Gastrocnemius medialis (tissue), 4 donors: ENCODE data around the gene MKI67. TPM values are rescaled to one million over a fixed set of nuclear protein-coding genes. Genes with fewer than 3 reads are reported as not detected.

Experiments used
- ATAC-seq, 2 donors: fragments of 150-250 bp; one replicate each; pipeline ENCODE4 v1.9.1; 2016
- DNase-seq, 2 donors: peaks; one replicate each; pipeline ENCODE4 v3.0.0-alpha.2; 2019
- H3K27ac ChIP-seq, 4 donors: fragments of 200-600 bp; sonication (generic); 1 replicate in 1 of 4; 2 replicates in 3 of 4; pipeline ENCODE4 v1.5.1; 2016 to 2018; ENCODE audit warnings: mild to moderate bottlenecking in 2 of 4, moderate library complexity in 1 of 4
- H3K27me3 ChIP-seq, 3 donors: fragments of 200-600 bp; sonication (generic) in 2 of 3; 1 replicate in 1 of 3; 2 replicates in 2 of 3; pipeline versions ENCODE4 v1.5.1 to v1.6.0; 2016 to 2019; ENCODE audit warnings: mild to moderate bottlenecking in 1 of 3, moderate library complexity in 1 of 3
- H3K36me3 ChIP-seq, 2 donors: fragments of 200-600 bp; sonication (generic) in 1 of 2; one replicate each; pipeline ENCODE4 v1.5.1; 2017 to 2018
- H3K4me1 ChIP-seq, 2 donors: fragments of 200-600 bp; sonication (generic) in 1 of 2; one replicate each; pipeline ENCODE4 v1.5.1; 2016 to 2017; ENCODE audit warnings: mild to moderate bottlenecking in 2 of 2
- H3K4me3 ChIP-seq, 4 donors: fragments of 200-600 bp; sonication (generic) in 3 of 4; 1 replicate in 1 of 4; 2 replicates in 3 of 4; pipeline ENCODE4 v1.5.1; 2016 to 2019; ENCODE audit warnings: mild to moderate bottlenecking in 2 of 4
- H3K9me3 ChIP-seq, 3 donors: fragments of 200-600 bp; sonication (generic) in 2 of 3; 1 replicate in 1 of 3; 2 replicates in 2 of 3; pipeline ENCODE4 v1.5.1; 2016 to 2019
- POLR2A ChIP-seq, 2 donors: fragments of 450-650 bp; IDR thresholded peaks; one replicate each; pipeline ENCODE4 v1.6.1; 2017; ENCODE audit warnings: antibody characterized with exemption in 2 of 2, mild to moderate bottlenecking in 2 of 2, moderate library complexity in 2 of 2
- in situ Hi-C, 4 donors: fragments of 200-750 bp; cut with MboI; loops; one replicate each; pipeline versions ENCODE4 v1.15.0 to v1.8.0; 2017; ENCODE audit warnings: low sequenced_read_pairs in 4 of 4
- intact Hi-C: fragments of 100-400 bp; cut with DNase I; formaldehyde crosslinking; loops from one replicate; pipeline ENCODE4 v1.15.1; 2023; ENCODE audit warnings: low total_unique reads
- total RNA-seq, 4 donors: library from RNA; depleted of rRNA; stranded (reverse); fragments of >200 nt; gene quantifications; one replicate each; pipeline versions ENCODE4 v1.1.0 to v1.2.3, GENCODE V29; 2016
- TF ChIP-seq, protein P1 (sequence below), 5 experiments: fragments of 450-650 bp in 3 of 5; fragments of 200-600 bp in 2 of 5; sonication (generic) in 2 of 5; IDR thresholded peaks in 4 of 5; conservative IDR thresholded peaks in 1 of 5; 1 replicate in 4 of 5; 2 replicates in 1 of 5; pipeline ENCODE4 v1.5.1; 2016 to 2019; ENCODE audit warnings: antibody characterized with exemption in 5 of 5, mild to moderate bottlenecking in 3 of 5, moderate library complexity in 3 of 5

MKI67 gene
- total RNA-seq, 4 donors from 2014 or later, result 0.25 to 1.4 (median 0.65) TPM; not detected in 1

DNA sequence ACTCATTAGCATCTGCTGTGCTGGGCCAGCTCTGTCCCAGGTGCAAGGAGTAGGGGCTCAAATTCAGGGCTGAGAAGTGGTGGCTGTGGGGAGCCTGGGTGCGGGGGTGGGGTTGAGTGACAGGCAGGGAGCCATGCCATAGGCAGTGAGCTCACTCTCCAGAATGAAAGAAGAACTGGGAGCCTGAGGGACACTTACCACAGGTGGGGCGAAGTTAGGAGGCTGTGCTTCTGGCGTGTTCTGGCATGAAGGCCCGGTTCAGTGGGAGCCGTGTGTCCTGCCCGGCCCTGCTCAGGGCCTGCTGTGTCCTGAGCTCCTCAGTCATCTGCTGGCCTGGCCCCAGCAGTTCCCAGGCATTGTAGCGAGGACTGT is 62.5 kb downstream of the MKI67 start:
- Histone ChIP-seq H3K9me3 (no peaks in the 10 kb centered on the region), H3K27me3 (no peaks in the 10 kb centered on the region), H3K27ac (peak overlapping the region; percentile 58 to 67 (median 64)), H3K4me1 (peaks cover 0 to 6% of the 10 kb centered on the region in 2 donors), H3K36me3 (no peaks in the 10 kb centered on the region), H3K4me3 (no peak overlapping the region)
- DNase-seq, result no peak
- TF ChIP-seq, protein P1, sequence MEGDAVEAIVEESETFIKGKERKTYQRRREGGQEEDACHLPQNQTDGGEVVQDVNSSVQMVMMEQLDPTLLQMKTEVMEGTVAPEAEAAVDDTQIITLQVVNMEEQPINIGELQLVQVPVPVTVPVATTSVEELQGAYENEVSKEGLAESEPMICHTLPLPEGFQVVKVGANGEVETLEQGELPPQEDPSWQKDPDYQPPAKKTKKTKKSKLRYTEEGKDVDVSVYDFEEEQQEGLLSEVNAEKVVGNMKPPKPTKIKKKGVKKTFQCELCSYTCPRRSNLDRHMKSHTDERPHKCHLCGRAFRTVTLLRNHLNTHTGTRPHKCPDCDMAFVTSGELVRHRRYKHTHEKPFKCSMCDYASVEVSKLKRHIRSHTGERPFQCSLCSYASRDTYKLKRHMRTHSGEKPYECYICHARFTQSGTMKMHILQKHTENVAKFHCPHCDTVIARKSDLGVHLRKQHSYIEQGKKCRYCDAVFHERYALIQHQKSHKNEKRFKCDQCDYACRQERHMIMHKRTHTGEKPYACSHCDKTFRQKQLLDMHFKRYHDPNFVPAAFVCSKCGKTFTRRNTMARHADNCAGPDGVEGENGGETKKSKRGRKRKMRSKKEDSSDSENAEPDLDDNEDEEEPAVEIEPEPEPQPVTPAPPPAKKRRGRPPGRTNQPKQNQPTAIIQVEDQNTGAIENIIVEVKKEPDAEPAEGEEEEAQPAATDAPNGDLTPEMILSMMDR (IDR thresholded peaks at IDR 0.05 in 4 of 5, conservative IDR thresholded peaks at IDR 0.05 in 1 of 5), result no peak
- no peak for TF ChIP-seq POLR2A (IDR thresholded peaks at IDR 0.05)
- intact Hi-C loops, result no loop called here
- no peak for ATAC-seq
- in situ Hi-C loops, result no loop called here

DNA sequence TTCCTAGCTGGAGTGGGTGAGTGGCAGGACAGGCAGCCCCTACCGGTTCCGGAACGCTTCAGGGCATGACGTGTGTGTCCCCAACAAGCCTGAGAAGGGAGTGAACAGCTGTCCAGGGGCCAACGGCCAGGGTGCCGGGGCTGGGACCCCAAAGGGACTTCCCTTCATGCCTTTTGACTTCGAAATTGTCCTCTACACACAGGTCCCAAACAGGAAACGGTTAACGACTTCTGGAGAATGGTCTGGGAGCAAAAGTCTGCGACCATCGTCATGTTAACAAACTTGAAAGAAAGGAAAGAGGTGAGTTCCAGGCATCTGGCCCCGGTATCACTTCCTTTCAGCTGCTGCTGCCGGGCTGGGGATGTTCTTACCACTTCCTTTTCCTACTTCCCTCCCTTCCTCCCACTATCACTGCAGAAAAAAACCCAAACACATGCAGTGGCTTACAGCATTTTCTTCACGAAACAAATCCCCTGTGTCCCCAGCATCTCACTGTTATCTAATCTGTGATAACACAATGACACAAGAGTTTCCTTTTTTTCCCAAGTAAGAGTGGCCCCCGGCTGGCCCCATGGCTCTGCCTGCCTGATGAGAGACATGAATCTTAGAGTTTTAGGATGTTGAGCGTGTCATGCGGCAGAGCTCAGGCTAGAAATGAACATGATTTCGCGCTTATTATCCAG is 63.2 kb downstream of the MKI67 start:
- intact Hi-C loops, result no loop called here
- no peaks in the 10 kb centered on the region for H3K27me3 ChIP-seq
- no peak for ATAC-seq
- in situ Hi-C loops, result no loop called here
- DNase-seq, result no peak
- peak overlapping the region; percentile 58 to 67 (median 64) for H3K27ac ChIP-seq
- peaks cover 0 to 6% of the 10 kb centered on the region in 2 donors for H3K4me1 ChIP-seq
- H3K36me3 ChIP-seq, result no peaks in the 10 kb centered on the region
- no peak overlapping the region for H3K4me3 ChIP-seq
- no peaks in the 10 kb centered on the region for H3K9me3 ChIP-seq
- TF ChIP-seq, protein P1 (IDR thresholded peaks at IDR 0.05 in 4 of 5, conservative IDR thresholded peaks at IDR 0.05 in 1 of 5), result no peak
- no peak for TF ChIP-seq POLR2A (IDR thresholded peaks at IDR 0.05)

DNA sequence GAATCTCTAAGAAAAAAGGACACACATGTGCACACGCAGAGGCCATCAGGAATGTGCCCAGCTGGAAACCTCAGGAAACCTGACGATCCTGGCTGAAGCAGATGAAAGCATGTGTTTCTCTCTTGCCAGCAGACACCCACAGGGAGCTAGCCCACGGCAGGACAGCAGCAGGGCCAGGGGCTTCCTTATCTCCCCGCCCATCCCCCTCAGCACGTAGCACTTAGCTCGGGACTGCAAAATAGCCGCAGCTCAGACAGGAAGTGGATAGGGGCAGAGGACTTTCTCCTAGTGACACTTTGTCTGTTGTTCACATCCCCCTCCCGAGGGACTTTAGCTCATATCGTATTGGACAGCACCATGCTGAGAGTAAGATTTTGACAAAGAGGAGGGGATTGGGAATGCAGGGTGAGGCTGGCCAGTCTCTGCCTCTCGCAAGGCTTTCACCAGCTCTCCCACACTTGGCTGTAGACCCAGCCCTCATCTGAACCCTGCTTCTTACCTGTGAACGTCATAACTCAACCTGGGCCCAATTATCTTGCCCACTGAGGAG is 63.8 kb downstream of the MKI67 start:
- H3K27ac ChIP-seq, result peak overlapping the region; percentile 41 to 62 (median 56)
- no peak for ATAC-seq
- in situ Hi-C loops, result no loop called here
- no peak overlapping the region for H3K4me3 ChIP-seq
- DNase-seq, result no peak
- no peaks in the 10 kb centered on the region for H3K9me3 ChIP-seq
- intact Hi-C loops, result no loop called here
- peaks cover 0 to 6% of the 10 kb centered on the region in 2 donors for H3K4me1 ChIP-seq
- TF ChIP-seq, protein P1 (IDR thresholded peaks at IDR 0.05 in 4 of 5, conservative IDR thresholded peaks at IDR 0.05 in 1 of 5), result no peak
- TF ChIP-seq POLR2A (IDR thresholded peaks at IDR 0.05), result no peak
- no peaks in the 10 kb centered on the region for H3K27me3 ChIP-seq
- no peaks in the 10 kb centered on the region for H3K36me3 ChIP-seq

DNA sequence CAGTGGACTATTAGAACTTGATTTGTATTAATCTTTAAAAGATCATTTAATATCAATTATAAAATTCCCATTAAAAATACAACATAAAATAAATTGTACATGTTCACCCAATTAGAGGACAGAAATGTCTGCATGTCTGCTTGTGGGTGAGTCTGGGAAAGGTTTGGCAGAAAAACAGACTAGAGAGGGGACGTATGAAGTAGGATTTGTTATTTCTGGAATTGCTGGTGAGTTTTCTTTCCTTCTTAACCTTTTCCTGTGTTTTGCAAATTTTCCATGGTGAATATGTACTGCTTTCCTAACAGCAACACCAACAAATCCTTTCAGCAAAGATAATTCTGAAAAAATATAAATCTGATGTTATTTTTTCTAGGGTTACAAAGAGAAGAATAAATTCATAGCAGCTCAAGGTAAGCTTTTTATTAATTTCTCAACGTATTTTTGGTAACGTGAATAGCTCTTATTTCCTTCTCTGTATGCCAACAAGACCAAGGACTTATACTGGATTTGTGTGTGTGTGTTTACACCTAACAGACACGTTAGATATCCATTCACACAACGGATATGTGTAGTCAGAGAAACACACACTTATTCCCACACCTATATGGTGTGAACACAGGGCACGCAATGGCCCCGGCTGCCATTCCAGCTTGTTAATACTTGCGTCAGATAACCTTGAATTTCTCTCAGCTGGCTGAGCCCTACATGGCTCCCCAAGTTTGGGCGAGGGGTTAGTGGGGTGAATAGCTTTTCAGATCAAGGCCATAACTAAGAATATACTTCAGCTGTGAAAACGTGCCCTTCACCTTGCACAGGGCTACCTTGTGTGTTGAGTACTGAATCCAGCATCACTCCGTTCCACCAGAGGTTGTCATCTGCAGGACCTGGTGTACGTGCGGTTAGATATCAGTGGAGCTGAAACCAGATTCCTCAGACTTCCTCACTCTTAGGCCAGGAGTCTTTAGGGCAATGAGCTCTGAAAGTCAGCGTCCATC is 64.6 kb downstream of the MKI67 start:
- DNase-seq (no peak), ATAC-seq (no peak)
- Histone ChIP-seq H3K27ac (no peak overlapping the region), H3K4me3 (no peak overlapping the region), H3K4me1 (peaks cover 0 to 6% of the 10 kb centered on the region in 2 donors), H3K27me3 (no peaks in the 10 kb centered on the region), H3K9me3 (no peaks in the 10 kb centered on the region), H3K36me3 (no peaks in the 10 kb centered on the region)
- TF ChIP-seq, protein P1 (IDR thresholded peaks at IDR 0.05 in 4 of 5, conservative IDR thresholded peaks at IDR 0.05 in 1 of 5), result no peak
- in situ Hi-C loops (no loop called here), intact Hi-C loops (no loop called here)
